K562 (cell line): Measurements from ENCODE around the gene TXNRD2. TPM values are rescaled to one million over a fixed set of nuclear protein-coding genes. Genes with fewer than 3 reads are reported as not detected.

Experiments
- CCNT2 ChIP-seq: IDR thresholded peaks from 2 replicates; pipeline ENCODE4 v1.6.1; 2011; ENCODE audit warnings: borderline replicate concordance, low read depth, mild to moderate bottlenecking, moderate library complexity, mixed read lengths, low read length; ENCODE audit not compliant: insufficient read length; ENCODE audit errors: extremely low read depth
- CEBPB ChIP-seq: fragments of 450-650 bp; IDR thresholded peaks from 2 replicates; pipeline ENCODE4 v1.6.1; 2016; ENCODE audit warnings: missing genetic modification characterization, missing compliant biosample characterization
- GTF2F1 ChIP-seq: IDR thresholded peaks from 2 replicates; pipeline ENCODE4 v1.6.1; 2011; ENCODE audit warnings: low read depth, low read length, improper control_type of control experiment
- NR3C1 ChIP-seq: sonication (generic); formaldehyde crosslinking; IDR thresholded peaks from 2 replicates; pipeline ENCODE4 v1.8.1; 2022; ENCODE audit warnings: missing genetic modification reagents
- RAD21 ChIP-seq, 2 experiments: fragments of 250-450 bp in 1 of 2; fragments of 450-650 bp in 1 of 2; sonication (Bioruptor Pico) in 1 of 2; formaldehyde crosslinking in 1 of 2; IDR thresholded peaks in 1 of 2; conservative IDR thresholded peaks in 1 of 2; 2 replicates each; pipeline versions ENCODE4 v1.4.0 to v1.8.0; 2020 to 2022; ENCODE audit warnings: mild to moderate bottlenecking in 2 of 2, moderate library complexity in 1 of 2
- SMAD4 ChIP-seq: fragments of 250-450 bp; sonication (Bioruptor Pico); conservative IDR thresholded peaks from 2 replicates; pipeline ENCODE4 v1.8.0; 2021; ENCODE audit warnings: inconsistent platforms, mild to moderate bottlenecking, moderate library complexity
- STAT5A ChIP-seq: IDR thresholded peaks from 2 replicates; pipeline ENCODE4 v1.6.1; 2012; ENCODE audit warnings: low read length, inconsistent platforms, borderline replicate concordance
- YY1 ChIP-seq, 3 experiments: IDR thresholded peaks; 2 replicates each; pipeline ENCODE4 v1.6.1; 2011; ENCODE audit warnings: low read length in 2 of 3, mild to moderate bottlenecking in 2 of 3, moderate library complexity in 2 of 3, borderline replicate concordance in 1 of 3, control low read depth in 1 of 3, low read depth in 1 of 3; ENCODE audit not compliant: insufficient read depth in 3 of 3, insufficient replicate concordance in 2 of 3, control insufficient read depth in 1 of 3, insufficient read length in 1 of 3; ENCODE audit errors: extremely low read depth in 1 of 3
- ZBED1 ChIP-seq: IDR thresholded peaks from 2 replicates; pipeline ENCODE4 v1.6.1; 2014
- ZC3H4 ChIP-seq: sonication (generic); formaldehyde crosslinking; IDR thresholded peaks from 2 replicates; pipeline ENCODE4 v1.9.0; 2021; ENCODE audit warnings: missing genetic modification reagents, borderline replicate concordance
- ZNF124 ChIP-seq: sonication (generic); formaldehyde crosslinking; IDR thresholded peaks from 2 replicates; pipeline ENCODE4 v1.8.1; 2022; ENCODE audit warnings: missing genetic modification reagents
- ZNF316 ChIP-seq: fragments of 450-650 bp; IDR thresholded peaks from 2 replicates; pipeline ENCODE4 v1.6.1; 2016
- polyA plus RNA-seq, 8 experiments: library from polyadenylated mRNA; depleted of rRNA in 4 of 8; stranded (reverse) in 5 of 8; unstranded in 3 of 8; fragments of >200 nt; fragmentation: Nextera tagmentation in 2 of 8; fragmentation: Illumina TruSeq in 1 of 8; extraction: Ambion mirVana in 2 of 8; extraction: Trizol in 1 of 8; gene quantifications; 2 replicates each; pipeline versions ENCODE4 v1.2.1 to v1.2.3, GENCODE V29; 2011 to 2014; ENCODE audit warnings: inconsistent platforms in 1 of 8, missing spikeins in 1 of 8
- total RNA-seq, 7 experiments: library from RNA; depleted of rRNA in 6 of 7; stranded (reverse); fragments of >200 nt in 6 of 7; fragmentation: Illumina TruSeq in 2 of 7; extraction: Trizol in 2 of 7; gene quantifications; 2 replicates each; pipeline versions ENCODE4 v1.2.1 to v1.2.3, GENCODE V29; 2011 to 2021; ENCODE audit warnings: low replicate concordance in 1 of 7
- TF ChIP-seq, protein P1 (sequence below): sonication (generic); formaldehyde crosslinking; IDR thresholded peaks from 2 replicates; pipeline ENCODE4 v1.8.0; 2022; ENCODE audit warnings: mild to moderate bottlenecking, low read depth, missing genetic modification reagents
- TF ChIP-seq, protein P2 (sequence below): fragments of 200-600 bp; sonication (generic); IDR thresholded peaks from one replicate; pipeline ENCODE4 v1.6.1; 2012; ENCODE audit warnings: mild to moderate bottlenecking, low read depth, low read length, inconsistent platforms

TXNRD2 gene
- total and polyA plus RNA-seq, 9 of the 15 experiments (the other 6 are each of a cell fraction or from before 2014, with no cell fraction given), result 3.3 to 80.2 (median 49.4) TPM

DNA sequence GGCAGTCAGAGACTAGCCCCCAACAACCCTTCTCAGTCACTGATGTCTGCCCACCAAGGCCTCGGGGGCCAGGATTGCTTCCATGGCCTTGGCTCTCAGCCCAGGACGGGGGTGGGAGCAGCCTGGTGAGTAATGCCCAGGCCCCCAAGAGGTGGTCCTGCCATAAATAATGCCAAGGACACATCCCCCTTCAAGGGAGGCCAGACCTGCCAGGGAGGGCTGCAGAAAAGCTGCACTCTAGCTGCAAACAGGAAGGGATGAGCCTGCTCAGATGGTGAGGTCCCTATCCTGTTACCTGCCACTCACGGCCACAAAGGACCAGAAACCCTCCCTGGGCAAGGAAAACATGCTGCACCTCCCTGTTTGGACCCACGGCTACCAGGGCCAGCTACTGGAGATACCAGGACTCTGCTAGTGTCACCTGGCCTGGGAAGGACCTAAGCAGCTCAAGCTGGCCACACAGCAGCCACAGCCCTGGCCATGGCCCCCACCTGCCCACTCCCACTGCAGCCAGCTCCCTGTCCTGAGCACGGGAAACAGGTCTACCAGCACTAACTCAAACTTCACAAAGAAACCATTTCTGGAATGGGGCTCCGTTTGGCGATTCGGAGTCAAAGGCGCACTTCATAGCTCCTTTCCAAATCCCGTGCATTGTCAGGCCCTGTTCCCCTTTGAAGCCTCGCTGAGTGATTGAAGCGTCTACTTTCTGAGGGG, 99.1 kb downstream of the TXNRD2 start (continued):
- TF ChIP-seq, protein P1, sequence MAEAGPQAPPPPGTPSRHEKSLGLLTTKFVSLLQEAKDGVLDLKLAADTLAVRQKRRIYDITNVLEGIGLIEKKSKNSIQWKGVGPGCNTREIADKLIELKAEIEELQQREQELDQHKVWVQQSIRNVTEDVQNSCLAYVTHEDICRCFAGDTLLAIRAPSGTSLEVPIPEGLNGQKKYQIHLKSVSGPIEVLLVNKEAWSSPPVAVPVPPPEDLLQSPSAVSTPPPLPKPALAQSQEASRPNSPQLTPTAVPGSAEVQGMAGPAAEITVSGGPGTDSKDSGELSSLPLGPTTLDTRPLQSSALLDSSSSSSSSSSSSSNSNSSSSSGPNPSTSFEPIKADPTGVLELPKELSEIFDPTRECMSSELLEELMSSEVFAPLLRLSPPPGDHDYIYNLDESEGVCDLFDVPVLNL (CRISPR knock-in tag), result no peak
- TF ChIP-seq RAD21 (CRISPR knock-in tag; conservative IDR thresholded peaks at IDR 0.05 in 1 of 2, IDR thresholded peaks at IDR 0.05 in 1 of 2) (0 out of 4 replicates have a peak, but pooled peaks of 1 of the 2 experiments have one; percentile 4), CEBPB (tag) (no peak), ZC3H4 (CRISPR knock-in tag) (no peak), CCNT2 (no peak), STAT5A (no peak), GTF2F1 (peak; percentile 32; the same call in 1 of the 2 replicates), NR3C1 (no peak), ZNF124 (CRISPR knock-in tag) (no peak), ZBED1 (0 out of 2 replicates have a peak, but pooled peaks have one; percentile 26), YY1 (IDR thresholded peaks at IDR 0.05; ENCODE audit: borderline replicate concordance in 1 of 3, control insufficient read depth in 1 of 3, extremely low read depth in 1 of 3, insufficient read depth in 3 of 3, insufficient read length in 1 of 3, insufficient replicate concordance in 2 of 3, low read depth in 1 of 3, low read length in 2 of 3) (peak in 1 of 3 experiments; percentile 7), ZNF316 (no peak), SMAD4 (CRISPR knock-in tag) (no peak)
- TF ChIP-seq, protein P2, sequence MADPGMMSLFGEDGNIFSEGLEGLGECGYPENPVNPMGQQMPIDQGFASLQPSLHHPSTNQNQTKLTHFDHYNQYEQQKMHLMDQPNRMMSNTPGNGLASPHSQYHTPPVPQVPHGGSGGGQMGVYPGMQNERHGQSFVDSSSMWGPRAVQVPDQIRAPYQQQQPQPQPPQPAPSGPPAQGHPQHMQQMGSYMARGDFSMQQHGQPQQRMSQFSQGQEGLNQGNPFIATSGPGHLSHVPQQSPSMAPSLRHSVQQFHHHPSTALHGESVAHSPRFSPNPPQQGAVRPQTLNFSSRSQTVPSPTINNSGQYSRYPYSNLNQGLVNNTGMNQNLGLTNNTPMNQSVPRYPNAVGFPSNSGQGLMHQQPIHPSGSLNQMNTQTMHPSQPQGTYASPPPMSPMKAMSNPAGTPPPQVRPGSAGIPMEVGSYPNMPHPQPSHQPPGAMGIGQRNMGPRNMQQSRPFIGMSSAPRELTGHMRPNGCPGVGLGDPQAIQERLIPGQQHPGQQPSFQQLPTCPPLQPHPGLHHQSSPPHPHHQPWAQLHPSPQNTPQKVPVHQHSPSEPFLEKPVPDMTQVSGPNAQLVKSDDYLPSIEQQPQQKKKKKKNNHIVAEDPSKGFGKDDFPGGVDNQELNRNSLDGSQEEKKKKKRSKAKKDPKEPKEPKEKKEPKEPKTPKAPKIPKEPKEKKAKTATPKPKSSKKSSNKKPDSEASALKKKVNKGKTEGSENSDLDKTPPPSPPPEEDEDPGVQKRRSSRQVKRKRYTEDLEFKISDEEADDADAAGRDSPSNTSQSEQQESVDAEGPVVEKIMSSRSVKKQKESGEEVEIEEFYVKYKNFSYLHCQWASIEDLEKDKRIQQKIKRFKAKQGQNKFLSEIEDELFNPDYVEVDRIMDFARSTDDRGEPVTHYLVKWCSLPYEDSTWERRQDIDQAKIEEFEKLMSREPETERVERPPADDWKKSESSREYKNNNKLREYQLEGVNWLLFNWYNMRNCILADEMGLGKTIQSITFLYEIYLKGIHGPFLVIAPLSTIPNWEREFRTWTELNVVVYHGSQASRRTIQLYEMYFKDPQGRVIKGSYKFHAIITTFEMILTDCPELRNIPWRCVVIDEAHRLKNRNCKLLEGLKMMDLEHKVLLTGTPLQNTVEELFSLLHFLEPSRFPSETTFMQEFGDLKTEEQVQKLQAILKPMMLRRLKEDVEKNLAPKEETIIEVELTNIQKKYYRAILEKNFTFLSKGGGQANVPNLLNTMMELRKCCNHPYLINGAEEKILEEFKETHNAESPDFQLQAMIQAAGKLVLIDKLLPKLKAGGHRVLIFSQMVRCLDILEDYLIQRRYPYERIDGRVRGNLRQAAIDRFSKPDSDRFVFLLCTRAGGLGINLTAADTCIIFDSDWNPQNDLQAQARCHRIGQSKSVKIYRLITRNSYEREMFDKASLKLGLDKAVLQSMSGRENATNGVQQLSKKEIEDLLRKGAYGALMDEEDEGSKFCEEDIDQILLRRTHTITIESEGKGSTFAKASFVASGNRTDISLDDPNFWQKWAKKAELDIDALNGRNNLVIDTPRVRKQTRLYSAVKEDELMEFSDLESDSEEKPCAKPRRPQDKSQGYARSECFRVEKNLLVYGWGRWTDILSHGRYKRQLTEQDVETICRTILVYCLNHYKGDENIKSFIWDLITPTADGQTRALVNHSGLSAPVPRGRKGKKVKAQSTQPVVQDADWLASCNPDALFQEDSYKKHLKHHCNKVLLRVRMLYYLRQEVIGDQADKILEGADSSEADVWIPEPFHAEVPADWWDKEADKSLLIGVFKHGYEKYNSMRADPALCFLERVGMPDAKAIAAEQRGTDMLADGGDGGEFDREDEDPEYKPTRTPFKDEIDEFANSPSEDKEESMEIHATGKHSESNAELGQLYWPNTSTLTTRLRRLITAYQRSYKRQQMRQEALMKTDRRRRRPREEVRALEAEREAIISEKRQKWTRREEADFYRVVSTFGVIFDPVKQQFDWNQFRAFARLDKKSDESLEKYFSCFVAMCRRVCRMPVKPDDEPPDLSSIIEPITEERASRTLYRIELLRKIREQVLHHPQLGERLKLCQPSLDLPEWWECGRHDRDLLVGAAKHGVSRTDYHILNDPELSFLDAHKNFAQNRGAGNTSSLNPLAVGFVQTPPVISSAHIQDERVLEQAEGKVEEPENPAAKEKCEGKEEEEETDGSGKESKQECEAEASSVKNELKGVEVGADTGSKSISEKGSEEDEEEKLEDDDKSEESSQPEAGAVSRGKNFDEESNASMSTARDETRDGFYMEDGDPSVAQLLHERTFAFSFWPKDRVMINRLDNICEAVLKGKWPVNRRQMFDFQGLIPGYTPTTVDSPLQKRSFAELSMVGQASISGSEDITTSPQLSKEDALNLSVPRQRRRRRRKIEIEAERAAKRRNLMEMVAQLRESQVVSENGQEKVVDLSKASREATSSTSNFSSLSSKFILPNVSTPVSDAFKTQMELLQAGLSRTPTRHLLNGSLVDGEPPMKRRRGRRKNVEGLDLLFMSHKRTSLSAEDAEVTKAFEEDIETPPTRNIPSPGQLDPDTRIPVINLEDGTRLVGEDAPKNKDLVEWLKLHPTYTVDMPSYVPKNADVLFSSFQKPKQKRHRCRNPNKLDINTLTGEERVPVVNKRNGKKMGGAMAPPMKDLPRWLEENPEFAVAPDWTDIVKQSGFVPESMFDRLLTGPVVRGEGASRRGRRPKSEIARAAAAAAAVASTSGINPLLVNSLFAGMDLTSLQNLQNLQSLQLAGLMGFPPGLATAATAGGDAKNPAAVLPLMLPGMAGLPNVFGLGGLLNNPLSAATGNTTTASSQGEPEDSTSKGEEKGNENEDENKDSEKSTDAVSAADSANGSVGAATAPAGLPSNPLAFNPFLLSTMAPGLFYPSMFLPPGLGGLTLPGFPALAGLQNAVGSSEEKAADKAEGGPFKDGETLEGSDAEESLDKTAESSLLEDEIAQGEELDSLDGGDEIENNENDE, result peak; percentile 69
